GM23338 (cell line): ENCODE measurements around the gene PPP1R16B. TPM values are rescaled to one million over a fixed set of nuclear protein-coding genes. Genes with fewer than 3 reads are reported as not detected.

ENCODE experiments used
- ATAC-seq: fragments of 200-7000 bp; cut with Tn5 transposase; 3 replicates; pipeline ENCODE4 v1.9.1; 2020
- DNase-seq: peaks from one replicate; pipeline ENCODE4 v3.0.0-alpha.2; 2015; ENCODE audit warnings: low spot score
- H2AFZ ChIP-seq: fragments of 200-600 bp; sonication (generic); 2 replicates; pipeline ENCODE4 v1.8.0; 2016; ENCODE audit warnings: antibody characterized with exemption, mild to moderate bottlenecking, moderate library complexity
- H3F3A ChIP-seq: fragments of 200-600 bp; sonication (generic); replicated peaks from 2 replicates; pipeline ENCODE4 v1.8.0; 2017; ENCODE audit warnings: antibody characterized with exemption, mixed run types, low read depth
- H3K27ac ChIP-seq: fragments of 200-600 bp; sonication (generic); 2 replicates; pipeline ENCODE4 v1.6.1; 2016; ENCODE audit warnings: low read depth
- H3K27me3 ChIP-seq: fragments of 200-600 bp; sonication (generic); 2 replicates; pipeline ENCODE4 v1.8.0; 2016; ENCODE audit warnings: mild to moderate bottlenecking, mixed run types, moderate library complexity; ENCODE audit not compliant: insufficient read depth
- H3K36me3 ChIP-seq: fragments of 200-600 bp; sonication (generic); 2 replicates; pipeline ENCODE4 v1.8.0; 2016; ENCODE audit warnings: mild to moderate bottlenecking; ENCODE audit not compliant: insufficient read depth
- H3K4me1 ChIP-seq: fragments of 200-600 bp; sonication (generic); 2 replicates; pipeline ENCODE4 v1.8.0; 2016; ENCODE audit warnings: mild to moderate bottlenecking, moderate library complexity; ENCODE audit not compliant: insufficient read depth
- H3K4me2 ChIP-seq: fragments of 200-600 bp; sonication (generic); 2 replicates; pipeline ENCODE4 v1.7.1; 2017; ENCODE audit warnings: mixed run types
- H3K4me3 ChIP-seq: fragments of 200-600 bp; sonication (generic); 2 replicates; pipeline ENCODE4 v1.6.1; 2016; ENCODE audit warnings: mixed run types
- H3K79me2 ChIP-seq: fragments of 200-600 bp; sonication (generic); replicated peaks from 2 replicates; pipeline ENCODE4 v1.8.0; 2017; ENCODE audit warnings: mild to moderate bottlenecking; ENCODE audit not compliant: insufficient read depth
- H3K9me2 ChIP-seq: fragments of 200-600 bp; sonication (generic); 2 replicates; pipeline ENCODE4 v1.8.0; 2017; ENCODE audit not compliant: insufficient read depth
- H4K20me1 ChIP-seq: fragments of 200-600 bp; sonication (generic); replicated peaks from 2 replicates; pipeline ENCODE4 v1.8.0; 2017; ENCODE audit warnings: mild to moderate bottlenecking; ENCODE audit not compliant: insufficient read depth
- H3K27ac Mint-ChIP-seq: 2 replicates; pipeline ENCODE4 v1.8.0; 2020; ENCODE audit warnings: inconsistent platforms, mild to moderate bottlenecking, moderate library complexity, mixed read lengths
- H3K27me3 Mint-ChIP-seq: 3 replicates; pipeline ENCODE4 v1.8.0; 2022; ENCODE audit warnings: low read depth, mild to moderate bottlenecking, moderate library complexity, mixed read lengths, inconsistent platforms; ENCODE audit not compliant: insufficient read depth, poor library complexity
- H3K36me3 Mint-ChIP-seq: 3 replicates; pipeline ENCODE4 v1.8.0; 2021; ENCODE audit warnings: low read depth, mild to moderate bottlenecking, inconsistent platforms, moderate library complexity, mixed read lengths
- H3K4me1 Mint-ChIP-seq: 3 replicates; pipeline ENCODE4 v1.8.0; 2020; ENCODE audit warnings: mild to moderate bottlenecking, inconsistent platforms, mixed read lengths
- H3K4me3 Mint-ChIP-seq: 3 replicates; pipeline ENCODE4 v1.8.0; 2021; ENCODE audit warnings: moderate library complexity, mild to moderate bottlenecking, inconsistent platforms, mixed read lengths
- H3K9me3 Mint-ChIP-seq: 3 replicates; pipeline ENCODE4 v1.8.0; 2020; ENCODE audit warnings: moderate library complexity, mild to moderate bottlenecking, inconsistent platforms, mixed read lengths
- EZH2 ChIP-seq: fragments of 200-600 bp; sonication (generic); IDR thresholded peaks from one replicate; pipeline ENCODE4 v1.8.0; 2017; ENCODE audit warnings: antibody characterized with exemption, mild to moderate bottlenecking, low read depth; ENCODE audit not compliant: unreplicated experiment
- EZH2phosphoT487 ChIP-seq: fragments of 200-600 bp; sonication (generic); IDR thresholded peaks from one replicate; pipeline ENCODE4 v1.8.1; 2018; ENCODE audit warnings: antibody characterized with exemption; ENCODE audit not compliant: unreplicated experiment
- NANOG ChIP-seq: IDR thresholded peaks from 2 replicates; pipeline ENCODE4 v1.6.1; 2016; ENCODE audit warnings: antibody characterized with exemption, borderline replicate concordance
- POLR2AphosphoS5 ChIP-seq: IDR thresholded peaks from 2 replicates; pipeline ENCODE4 v1.6.1; 2016; ENCODE audit warnings: antibody characterized with exemption, low read depth
- REST ChIP-seq: IDR thresholded peaks from one replicate; pipeline ENCODE4 v1.6.1; 2018; ENCODE audit warnings: antibody characterized with exemption; ENCODE audit not compliant: unreplicated experiment
- ZNF462 ChIP-seq: fragments of 250-450 bp; sonication (Bioruptor Pico); IDR thresholded peaks from 2 replicates; pipeline ENCODE4 v1.5.0; 2020; ENCODE audit warnings: mild to moderate bottlenecking, moderate library complexity
- polyA plus RNA-seq: library from polyadenylated mRNA; unstranded; fragments of >200 nt; fragmentation: Nextera tagmentation; extraction: Ambion mirVana; gene quantifications from 2 replicates; pipeline ENCODE4 v1.2.1, GENCODE V29; 2016
- total RNA-seq: library from RNA; depleted of rRNA; stranded (reverse); fragments of >200 nt; shearing (Covaris generic); gene quantifications from 2 replicates; pipeline ENCODE4 v1.2.3, GENCODE V29; 2014

The PPP1R16B gene
- total and polyA plus RNA-seq, 2 experiments from 2014 or later = 1.6 to 11.5 TPM

GRCh38 chr20:38950254-38950653 lies 144.8 kb downstream of the PPP1R16B start (continued):
- no peak for TF ChIP-seq REST
- TF ChIP-seq ZNF462 (CRISPR knock-in tag) = no peak
- no peak for TF ChIP-seq EZH2
- no peak for TF ChIP-seq POLR2AphosphoS5
- TF ChIP-seq EZH2phosphoT487 = no peak

GRCh38 chr20:38951611-38952010 lies 146.1 kb downstream of the PPP1R16B start:
- no peak overlapping the region for H3K4me3 Mint-ChIP-seq
- ATAC-seq (no peak), DNase-seq (no peak)
- Histone ChIP-seq H3K4me3 (no peak overlapping the region), H3K79me2 (peaks cover 14% of the 10 kb centered on the region; the same call in 1 of the 2 replicates), H3K9me2 (no peaks in the 10 kb centered on the region), H4K20me1 (peaks cover 18% of the 10 kb centered on the region; the same call in 1 of the 2 replicates), H3F3A (peaks cover 10% of the 10 kb centered on the region; the same call in 1 of the 2 replicates), H3K4me2 (no peak overlapping the region), H3K27ac (no peak overlapping the region), H3K27me3 (no peaks in the 10 kb centered on the region), H3K36me3 (peaks cover 47% of the 10 kb centered on the region), H3K4me1 (no peaks in the 10 kb centered on the region), H2AFZ (no peak overlapping the region)
- no peaks in the 10 kb centered on the region for H3K9me3 Mint-ChIP-seq
- H3K27ac Mint-ChIP-seq = no peak overlapping the region
- peaks cover 80% of the 10 kb centered on the region for H3K36me3 Mint-ChIP-seq
- no peaks in the 10 kb centered on the region for H3K4me1 Mint-ChIP-seq
- H3K27me3 Mint-ChIP-seq = peaks cover 5% of the 10 kb centered on the region
- TF ChIP-seq POLR2AphosphoS5 (no peak), ZNF462 (CRISPR knock-in tag) (no peak), NANOG (no peak)
